Tibial nerve (tissue), 3 donors: ENCODE data around the gene RBM26.

Experiments used
- CTCF ChIP-seq, 5 experiments: fragments of 200-600 bp in 3 of 5; fragments of 450-650 bp in 2 of 5; sonication (generic) in 3 of 5; IDR thresholded peaks; one replicate each; pipeline ENCODE4 v1.5.1; 2016 to 2019; ENCODE audit warnings: antibody characterized with exemption in 5 of 5, mild to moderate bottlenecking in 3 of 5, moderate library complexity in 2 of 5
- POLR2A ChIP-seq, 2 donors: fragments of 450-650 bp; IDR thresholded peaks; one replicate each; pipeline ENCODE4 v1.6.1; 2017; ENCODE audit warnings: antibody characterized with exemption in 2 of 2, mild to moderate bottlenecking in 2 of 2, moderate library complexity in 2 of 2

- TF ChIP-seq CTCF (IDR thresholded peaks at IDR 0.05): no peak
- no peak for TF ChIP-seq POLR2A (IDR thresholded peaks at IDR 0.05)
Measured at GRCh38 chr13:79354285-79354684, 51.8 kb downstream of the RBM26 start.
